Measurements from ENCODE around the gene C11orf21.

C11orf21 gene

GRCh38 chr11:2307501-2308331, 6.0 kb upstream of the C11orf21 start:
- no peak for DNase-seq

GRCh38 chr11:2306877-2307500, 5.3 kb upstream of the C11orf21 start:
- no peak for DNase-seq

GRCh38 chr11:2306452-2306823, 4.7 kb upstream of the C11orf21 start:
- no peak for DNase-seq

- DNase-seq, result no peak
Measured at GRCh38 chr11:2305788-2306451, 4.2 kb upstream of the C11orf21 start.

GRCh38 chr11:2305140-2305778, 3.5 kb upstream of the C11orf21 start:
- DNase-seq, result peak; percentile 72

GRCh38 chr11:2304506-2305139, 2.9 kb upstream of the C11orf21 start:
- no peak for DNase-seq

- no peak for DNase-seq
Measured at GRCh38 chr11:2303627-2304505, 2.1 kb upstream of the C11orf21 start.

GRCh38 chr11:2302896-2303626, 1.3 kb upstream of the C11orf21 start:
- no peak for DNase-seq

GRCh38 chr11:2302306-2302895, 683 bp upstream of the C11orf21 start:
- DNase-seq, result no peak

- DNase-seq, result no peak
Measured at GRCh38 chr11:2300936-2301630, 635 bp downstream of the C11orf21 start.

- DNase-seq, result no peak
Measured at GRCh38 chr11:2300290-2300935, 1.3 kb downstream of the C11orf21 start.

GRCh38 chr11:2299773-2300172, 1.9 kb downstream of the C11orf21 start:
- no peak for DNase-seq

GRCh38 chr11:2298795-2299761, 2.6 kb downstream of the C11orf21 start:
- DNase-seq, result peak; percentile 44

GRCh38 chr11:2298131-2298794, 3.5 kb downstream of the C11orf21 start:
- DNase-seq, result no peak

GRCh38 chr11:2297623-2298030, 4.1 kb downstream of the C11orf21 start:
- DNase-seq, result no peak

GRCh38 chr11:2296913-2297622, 4.7 kb downstream of the C11orf21 start:
- DNase-seq, result no peak
